Keratinocyte (primary cell): ENCODE measurements around the gene HSPA1B. TPM values are rescaled to one million over a fixed set of nuclear protein-coding genes. Genes with fewer than 3 reads are reported as not detected.

ENCODE experiments used
- DNase-seq: peaks from one replicate; pipeline ENCODE4 v3.0.0-alpha.2; 2011; ENCODE audit warnings: low read depth, missing footprints, low spot score
- FAIRE-seq: peaks from 2 replicates; lab custom pipeline; 2011; peaks lifted over from hg19 to GRCh38; lab: Jason Lieb, UNC
- H2AFZ ChIP-seq: 2 replicates; pipeline ENCODE4 v1.6.0; 2012; ENCODE audit warnings: low read length, control low read depth, inconsistent platforms; ENCODE audit not compliant: control insufficient read depth
- H3K27ac ChIP-seq: 2 replicates; pipeline ENCODE4 v1.5.1; 2011; ENCODE audit warnings: low read length; ENCODE audit not compliant: control insufficient read depth, insufficient read depth
- H3K27me3 ChIP-seq: 3 replicates; pipeline ENCODE4 v1.6.0; 2011; ENCODE audit warnings: low read length; ENCODE audit not compliant: control insufficient read depth, insufficient read depth; ENCODE audit errors: extremely low read depth
- H3K36me3 ChIP-seq, 2 experiments: 2 replicates in 1 of 2; 3 replicates in 1 of 2; pipeline ENCODE4 v1.5.1; 2011; ENCODE audit warnings: low read length in 2 of 2, mild to moderate bottlenecking in 1 of 2; ENCODE audit not compliant: control insufficient read depth in 2 of 2, insufficient read depth in 2 of 2; ENCODE audit errors: extremely low read depth in 1 of 2
- H3K4me1 ChIP-seq: 3 replicates; pipeline ENCODE4 v1.5.1; 2011; ENCODE audit warnings: low read length; ENCODE audit not compliant: control insufficient read depth, insufficient read depth; ENCODE audit errors: extremely low read depth
- H3K4me2 ChIP-seq: 3 replicates; pipeline ENCODE4 v1.6.0; 2011; ENCODE audit warnings: low read depth, low read length; ENCODE audit not compliant: control insufficient read depth, insufficient read depth; ENCODE audit errors: extremely low read depth
- H3K4me3 ChIP-seq, 3 experiments: fragments of 200-600 bp in 1 of 3; sonication (generic) in 1 of 3; 2 replicates in 2 of 3; 3 replicates in 1 of 3; pipeline ENCODE4 v1.5.1; 2011 to 2016; ENCODE audit warnings: low read length in 3 of 3, mild to moderate bottlenecking in 3 of 3, control low read depth in 2 of 3, inconsistent platforms in 1 of 3, low read depth in 1 of 3, mixed read lengths in 1 of 3, mixed run types in 1 of 3, moderate library complexity in 1 of 3; ENCODE audit not compliant: control insufficient read depth in 2 of 3, insufficient read depth in 2 of 3; ENCODE audit errors: extremely low read depth in 1 of 3
- H3K79me2 ChIP-seq: 2 replicates; pipeline ENCODE4 v1.6.0; 2012; ENCODE audit warnings: low read length; ENCODE audit not compliant: control insufficient read depth, insufficient read depth
- H3K9ac ChIP-seq: 3 replicates; pipeline ENCODE4 v1.6.0; 2011; ENCODE audit warnings: low read length; ENCODE audit not compliant: control insufficient read depth, insufficient read depth; ENCODE audit errors: extremely low read depth
- H3K9me1 ChIP-seq: 3 replicates; pipeline ENCODE4 v1.6.0; 2011; ENCODE audit warnings: low read length; ENCODE audit not compliant: control insufficient read depth, insufficient read depth; ENCODE audit errors: extremely low read depth
- H3K9me3 ChIP-seq: 2 replicates; pipeline ENCODE4 v1.5.1; 2012; ENCODE audit warnings: low read depth, low read length; ENCODE audit not compliant: control insufficient read depth
- H4K20me1 ChIP-seq: 3 replicates; pipeline ENCODE4 v1.6.0; 2011; ENCODE audit warnings: low read length; ENCODE audit not compliant: control insufficient read depth, insufficient read depth; ENCODE audit errors: extremely low read depth
- CTCF ChIP-seq, 3 experiments: IDR thresholded peaks in 1 of 3; conservative IDR thresholded peaks in 1 of 3; optimal IDR thresholded peaks in 1 of 3; 2 replicates in 2 of 3; 3 replicates in 1 of 3; pipeline versions ENCODE3 to v1.5.1; 2011; ENCODE audit warnings: low read length in 3 of 3, mild to moderate bottlenecking in 3 of 3, moderate library complexity in 2 of 3, control low read depth in 1 of 3, inconsistent platforms in 1 of 3; ENCODE audit not compliant: insufficient read depth in 2 of 3; ENCODE audit errors: extremely low read depth in 1 of 3
- EZH2 ChIP-seq: IDR thresholded peaks from one replicate; pipeline ENCODE4 v1.6.1; 2012; ENCODE audit warnings: inconsistent platforms, mild to moderate bottlenecking, low read length, moderate library complexity
- dilution Hi-C: fragments of 300-500 bp; cut with MboI; formaldehyde crosslinking; loops from one replicate; pipeline ENCODE4 v1.7.0; 2020; ENCODE audit warnings: low sequenced_read_pairs; ENCODE audit not compliant: extremely low pct_ligation_motif_present
- polyA plus RNA-seq, 5 experiments: library from polyadenylated mRNA; depleted of rRNA in 3 of 5; stranded (reverse) in 3 of 5; stranded (forward) in 1 of 5; unstranded in 1 of 5; fragments of >200 nt; gene quantifications; 1 replicate in 1 of 5; 2 replicates in 3 of 5; 3 replicates in 1 of 5; pipeline versions ENCODE4 v1.2.1 to v1.2.3, GENCODE V29; 2011 to 2012; ENCODE audit warnings: missing spikeins in 2 of 5, low read depth in 1 of 5, low replicate concordance in 1 of 5
- small RNA-seq, 3 experiments: library from RNA; depleted of rRNA; stranded (forward); fragments of <200 nt; gene quantifications; one replicate each; pipeline ENCODE3, GENCODE V24; 2012; ENCODE audit warnings: low read depth in 3 of 3, low replicate concordance in 1 of 3; ENCODE audit not compliant: insufficient read length in 3 of 3

Gene HSPA1B
- polyA plus RNA-seq, 1 donor (not counting 4 experiments of a cell fraction or from before 2014, with no cell fraction given): 48.1 TPM

DNA sequence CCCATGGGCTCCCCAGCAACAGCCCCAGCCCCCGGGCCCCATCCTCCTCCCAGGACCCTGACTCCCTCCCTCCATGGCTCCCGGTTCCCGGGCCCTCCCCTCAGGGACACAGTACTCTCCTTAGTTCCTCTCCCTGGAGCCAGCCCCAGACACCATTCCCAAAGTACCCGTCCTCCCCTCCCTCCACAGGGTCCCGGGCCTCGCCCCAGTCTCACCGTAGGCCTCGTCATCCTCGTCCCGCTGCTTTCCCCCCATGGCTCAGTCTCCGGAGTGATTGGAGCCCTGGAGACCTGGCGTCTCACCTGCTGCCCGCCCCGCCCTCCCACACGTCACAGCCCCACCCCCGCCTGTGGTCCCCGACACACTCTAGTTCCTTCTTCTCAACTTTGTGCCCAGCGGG lies 51.2 kb downstream of the HSPA1B start, which contains the start of gene SLC44A4:
SLC44A4 (minus strand) TSS at position 272 of the 400 bp plus-strand sequence; CDS start at position 255, 17 bp downstream.
- dilution Hi-C loops: no loop called here
- H3K27ac ChIP-seq: peak within 1 kb of the TSS; percentile 49
- H2AFZ ChIP-seq: no peak within 1 kb of the TSS

DNA sequence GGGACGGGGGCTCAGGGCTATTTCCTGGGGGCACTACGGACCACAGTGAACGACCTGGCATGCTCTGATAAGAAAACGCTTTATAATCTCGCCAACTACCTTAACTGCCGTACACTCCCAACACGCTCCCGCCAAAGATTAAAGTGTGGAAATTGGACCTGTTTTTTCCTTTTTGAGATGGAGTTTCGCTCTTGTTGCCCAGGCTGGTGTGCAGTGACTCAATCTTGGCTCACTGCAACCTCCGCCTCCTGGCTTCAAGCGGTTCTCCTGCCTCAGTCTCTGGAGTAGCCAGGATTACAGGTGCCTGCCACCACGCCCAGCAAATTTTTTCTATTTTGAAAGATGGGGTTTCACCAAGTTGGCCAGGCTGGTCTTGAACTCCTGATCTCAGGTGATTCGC lies 51.6 kb downstream of the HSPA1B start:
- Histone ChIP-seq H3K27ac (peak overlapping the region; percentile 49), H3K79me2 (no peaks in the 10 kb centered on the region), H4K20me1 (no peaks in the 10 kb centered on the region), H3K4me1 (peaks cover 4% of the 10 kb centered on the region), H3K9me3 (no peaks in the 10 kb centered on the region), H3K4me2 (peak overlapping the region; percentile 73), H3K36me3 (peaks cover 9 to 17% of the 10 kb centered on the region in 2 experiments), H3K27me3 (no peaks in the 10 kb centered on the region), H3K4me3 (peak overlapping the region in 1 of 3 experiments; percentile 62), H3K9me1 (no peaks in the 10 kb centered on the region), H2AFZ (no peak overlapping the region), H3K9ac (peak overlapping the region; percentile 33)
- dilution Hi-C loops: no loop called here
- DNase-seq (no peak), FAIRE-seq (no peak)
- no peak for TF ChIP-seq EZH2
- no peak for TF ChIP-seq CTCF (optimal IDR thresholded peaks at IDR 0.05 in 1 of 3, IDR thresholded peaks at IDR 0.05 in 1 of 3, conservative IDR thresholded peaks at IDR 0.05 in 1 of 3; ENCODE audit: extremely low read depth in 1 of 3, insufficient read depth in 2 of 3, low read length in 3 of 3)

More for the DNA sequence above, 51.2 kb downstream of the HSPA1B start, which contains the start of gene SLC44A4:
- no peak for TF ChIP-seq CTCF (optimal IDR thresholded peaks at IDR 0.05 in 1 of 3, IDR thresholded peaks at IDR 0.05 in 1 of 3, conservative IDR thresholded peaks at IDR 0.05 in 1 of 3; ENCODE audit: extremely low read depth in 1 of 3, insufficient read depth in 2 of 3, low read length in 3 of 3)
- no peak for TF ChIP-seq EZH2
- Histone ChIP-seq H3K9ac (peak within 1 kb of the TSS; percentile 33), H3K4me1 (peaks cover 4% of the 10 kb centered on the region), H3K4me2 (peak within 1 kb of the TSS; percentile 73), H3K9me1 (no peaks in the 10 kb centered on the region), H3K4me3 (peak within 1 kb of the TSS in 1 of 3 experiments; percentile 62), H3K9me3 (no peaks in the 10 kb centered on the region), H3K79me2 (no peaks in the 10 kb centered on the region), H3K36me3 (peaks cover 9 to 17% of the 10 kb centered on the region in 2 experiments), H4K20me1 (no peaks in the 10 kb centered on the region), H3K27me3 (no peaks in the 10 kb centered on the region)
- FAIRE-seq (no peak), DNase-seq (no peak)

Small RNAs within 50 kb of the gene (small RNA-seq; reads per million reads assigned to genes)
- gene RF00019 (0 reads per million in 3 experiments), gene SNORD48 (103 to 4,042 (median 112) reads per million in 3 experiments), gene SNORD52 (0 reads per million in 3 experiments)

Other genes with a start within 250 kb of the HSPA1B start
- 0.09 TPM in 1 of 3 replicates, not detected in the others for gene LTB, start 245.3 kb upstream of the HSPA1B start, polyA plus RNA-seq
- gene LST1, start 241.5 kb upstream of the HSPA1B start, polyA plus RNA-seq: 0.18 TPM in 1 of 3 replicates, not detected in the others
- not detected in 3 replicates for gene NCR3, start 234.7 kb upstream of the HSPA1B start, polyA plus RNA-seq
- gene AIF1, start 212.5 kb upstream of the HSPA1B start, polyA plus RNA-seq: not detected in 3 replicates
- gene PRRC2A, start 207.0 kb upstream of the HSPA1B start, polyA plus RNA-seq: 20.5 to 58.0 TPM (median 22.7 TPM) in 3 replicates
- 49.9 to 120 TPM (median 60.6 TPM) in 3 replicates for gene BAG6, start 175.1 kb upstream of the HSPA1B start, polyA plus RNA-seq
- 1.4 to 2.6 TPM (median 2.3 TPM) in 3 replicates for gene APOM, start 171.8 kb upstream of the HSPA1B start, polyA plus RNA-seq
- gene C6orf47, start 167.0 kb upstream of the HSPA1B start, polyA plus RNA-seq: 7.9 to 10.0 TPM (median 8.3 TPM) in 3 replicates
- 7.9 to 11.4 TPM (median 10.0 TPM) in 3 replicates for gene GPANK1, start 162.7 kb upstream of the HSPA1B start, polyA plus RNA-seq
- gene CSNK2B, start 161.7 kb upstream of the HSPA1B start, polyA plus RNA-seq: 41.9 to 108 TPM (median 43.7 TPM) in 3 replicates
- 3.6 to 5.2 TPM (median 4.1 TPM) in 3 replicates for gene LY6G5B, start 157.8 kb upstream of the HSPA1B start, polyA plus RNA-seq
- gene LY6G5C, start 146.7 kb upstream of the HSPA1B start, polyA plus RNA-seq: 0.58 to 0.95 TPM (median 0.61 TPM) in 3 replicates
- gene ABHD16A, start 124.4 kb upstream of the HSPA1B start, polyA plus RNA-seq: 20.9 to 28.2 TPM (median 21.8 TPM) in 3 replicates
- gene LY6G6F, start 120.9 kb upstream of the HSPA1B start, polyA plus RNA-seq: not detected in 3 replicates
- gene LY6G6D, start 112.4 kb upstream of the HSPA1B start, polyA plus RNA-seq: 0.22 to 0.33 TPM in 2 of 3 replicates, not detected in the other
- gene LY6G6C, start 106.0 kb upstream of the HSPA1B start, polyA plus RNA-seq: 2.3 to 3.1 TPM (median 2.4 TPM) in 3 replicates
- 0.06 to 0.21 TPM (median 0.10 TPM) in 3 replicates for gene MPIG6B, start 104.4 kb upstream of the HSPA1B start, polyA plus RNA-seq
- gene DDAH2, start 98.4 kb upstream of the HSPA1B start, polyA plus RNA-seq: 3.0 to 6.7 TPM (median 3.1 TPM) in 3 replicates
- gene CLIC1, start 91.2 kb upstream of the HSPA1B start, polyA plus RNA-seq: 759 to 873 TPM (median 832 TPM) in 3 replicates
- gene MSH5, start 87.7 kb upstream of the HSPA1B start, polyA plus RNA-seq: 9.4 to 14.8 TPM (median 11.4 TPM) in 3 replicates
- gene SAPCD1, start 65.1 kb upstream of the HSPA1B start, polyA plus RNA-seq: 1.1 to 2.1 TPM (median 1.7 TPM) in 3 replicates
- gene VWA7, start 50.4 kb upstream of the HSPA1B start, polyA plus RNA-seq: 0.32 to 0.47 TPM (median 0.33 TPM) in 3 replicates
- gene VARS1, start 32.0 kb upstream of the HSPA1B start, polyA plus RNA-seq: 17.2 to 57.2 TPM (median 26.3 TPM) in 3 replicates
- gene LSM2, start 20.8 kb upstream of the HSPA1B start, polyA plus RNA-seq: 34.4 to 84.1 TPM (median 46.5 TPM) in 3 replicates
- gene HSPA1L, start 12.5 kb upstream of the HSPA1B start, polyA plus RNA-seq: 0.31 to 0.60 TPM (median 0.54 TPM) in 3 replicates
- 95.5 to 142 TPM (median 110 TPM) in 3 replicates for gene HSPA1A, start 12.2 kb upstream of the HSPA1B start, polyA plus RNA-seq
- gene NEU1, start 35.1 kb downstream of the HSPA1B start, polyA plus RNA-seq: 27.9 to 44.4 TPM (median 38.6 TPM) in 3 replicates
- gene SLC44A4, start 51.3 kb downstream of the HSPA1B start, polyA plus RNA-seq: 0.06 to 0.25 TPM (median 0.18 TPM) in 3 replicates
- gene EHMT2, start 70.0 kb downstream of the HSPA1B start, polyA plus RNA-seq: 17.6 to 26.5 TPM (median 17.7 TPM) in 3 replicates
- gene ZBTB12, start 74.3 kb downstream of the HSPA1B start, polyA plus RNA-seq: 0.55 to 0.64 TPM (median 0.63 TPM) in 3 replicates
- gene C2, start 100.0 kb downstream of the HSPA1B start, polyA plus RNA-seq: 0.04 TPM in 1 of 3 replicates, not detected in the others
- 0.84 to 2.9 TPM (median 2.5 TPM) in 3 replicates for gene CFB, start 118.4 kb downstream of the HSPA1B start, polyA plus RNA-seq
- gene NELFE, start 131.2 kb downstream of the HSPA1B start, polyA plus RNA-seq: 45.1 to 57.9 TPM (median 51.9 TPM) in 3 replicates
- 24.5 to 37.7 TPM (median 37.5 TPM) in 3 replicates for gene SKIC2, start 131.4 kb downstream of the HSPA1B start, polyA plus RNA-seq
- 7.0 to 10.4 TPM (median 7.6 TPM) in 3 replicates for gene DXO, start 144.4 kb downstream of the HSPA1B start, polyA plus RNA-seq
- 1.2 to 2.9 TPM (median 1.4 TPM) in 3 replicates for gene C4A, start 154.3 kb downstream of the HSPA1B start, polyA plus RNA-seq
- 1.3 to 2.8 TPM (median 1.8 TPM) in 3 replicates for gene C4B, start 187.1 kb downstream of the HSPA1B start, polyA plus RNA-seq
- 0.04 to 0.05 TPM in 2 of 3 replicates, not detected in the other for gene CYP21A2, start 210.7 kb downstream of the HSPA1B start, polyA plus RNA-seq